Stimulated activated effector memory CD8-positive, alpha-beta T cell treated with anti-CD3 and anti-CD28 coated beads, Interleukin-12 subunit alpha, Interleukin-12 subunit beta, amount 100 ng/mL, for 72 hours (primary cell): Measurements from ENCODE around the gene RASD1.
"Not testable (repeated sequence)": the region's sequence is repeated elsewhere in the genome, so short reads cannot be mapped to it uniquely, and the experiment has no call there.

Source experiments
- ATAC-seq: fragments of 150-1000 bp; cut with Tn5 transposase; 2 replicates; pipeline ENCODE4 v1.10.0; 2021
- DNase-seq, 2 donors: peaks; one replicate each; pipeline ENCODE4 v3.0.0; 2021 to 2022; ENCODE audit warnings: low spot score in 2 of 2
- H3K27ac Mint-ChIP-seq: one replicate; pipeline ENCODE4 v1.8.0; 2022; ENCODE audit warnings: mild to moderate bottlenecking, mixed read lengths
- H3K36me3 Mint-ChIP-seq: one replicate; pipeline ENCODE4 v1.8.0; 2022; ENCODE audit warnings: mild to moderate bottlenecking, mixed read lengths
- H3K4me1 Mint-ChIP-seq: one replicate; pipeline ENCODE4 v1.8.0; 2022; ENCODE audit warnings: mixed read lengths
- H3K4me3 Mint-ChIP-seq: one replicate; pipeline ENCODE4 v1.8.0; 2022; ENCODE audit warnings: mild to moderate bottlenecking, mixed read lengths
- H3K9me3 Mint-ChIP-seq: one replicate; pipeline ENCODE4 v1.8.0; 2022; ENCODE audit warnings: mixed read lengths

Gene RASD1

GRCh38 chr17:17497065-17497844 lies 1.1 kb upstream of the RASD1 start:
- DNase-seq (no peak), ATAC-seq (peak; percentile 0)
- Mint-ChIP-seq H3K9me3 (no peaks in the 10 kb centered on the region), H3K4me3 (peak overlapping the region; percentile 77), H3K36me3 (peaks cover 10% of the 10 kb centered on the region), H3K27ac (no peak overlapping the region), H3K4me1 (peaks cover 15% of the 10 kb centered on the region)

DNA sequence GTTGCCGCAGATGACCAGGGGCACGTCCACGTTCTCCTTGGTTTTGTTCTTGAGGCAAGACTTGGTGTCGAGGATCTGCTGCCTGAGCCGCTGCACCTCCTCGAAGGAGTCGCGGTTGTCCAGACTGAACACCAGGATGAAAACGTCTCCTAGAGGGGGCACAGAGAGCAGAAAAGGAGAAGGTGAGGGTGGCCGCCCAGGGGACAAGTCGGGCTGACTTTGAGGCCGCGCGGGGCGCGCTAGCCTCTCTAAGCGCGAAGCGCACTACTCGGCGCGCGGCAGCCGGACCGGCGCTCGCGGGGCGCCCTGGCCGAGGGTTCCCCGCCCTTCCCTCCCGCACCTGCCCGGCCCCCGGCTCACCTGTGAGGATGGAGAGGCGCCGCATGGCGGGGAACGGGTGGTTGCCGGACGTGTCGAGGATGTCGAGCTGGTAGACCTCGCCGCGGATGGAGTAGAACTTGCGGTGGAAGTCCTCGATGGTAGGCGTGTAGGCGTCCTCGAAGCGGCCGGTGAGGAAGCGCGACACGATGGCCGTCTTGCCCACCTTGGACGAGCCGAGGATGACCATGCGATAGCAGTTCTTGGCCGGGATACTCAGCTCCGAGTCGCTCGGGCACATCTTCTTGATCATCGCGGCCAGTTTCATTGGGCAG lies 533 bp downstream of the RASD1 start:
- peak overlapping the region; percentile 77 for H3K4me3 Mint-ChIP-seq
- DNase-seq (peak; percentile 29 to 67), ATAC-seq (peak; percentile 14)

GRCh38 chr17:17494870-17495535 lies 1.2 kb downstream of the RASD1 start:
- Mint-ChIP-seq H3K27ac (no peak overlapping the region), H3K4me3 (peak overlapping the region; percentile 77), H3K9me3 (no peaks in the 10 kb centered on the region), H3K4me1 (peaks cover 15% of the 10 kb centered on the region), H3K36me3 (peaks cover 30% of the 10 kb centered on the region)
- ATAC-seq (no peak), DNase-seq (no peak)

More for the DNA sequence above, 533 bp downstream of the RASD1 start:
- Mint-ChIP-seq H3K9me3 (no peaks in the 10 kb centered on the region), H3K36me3 (peaks cover 24% of the 10 kb centered on the region), H3K4me1 (peaks cover 15% of the 10 kb centered on the region), H3K27ac (no peak overlapping the region)

DNA sequence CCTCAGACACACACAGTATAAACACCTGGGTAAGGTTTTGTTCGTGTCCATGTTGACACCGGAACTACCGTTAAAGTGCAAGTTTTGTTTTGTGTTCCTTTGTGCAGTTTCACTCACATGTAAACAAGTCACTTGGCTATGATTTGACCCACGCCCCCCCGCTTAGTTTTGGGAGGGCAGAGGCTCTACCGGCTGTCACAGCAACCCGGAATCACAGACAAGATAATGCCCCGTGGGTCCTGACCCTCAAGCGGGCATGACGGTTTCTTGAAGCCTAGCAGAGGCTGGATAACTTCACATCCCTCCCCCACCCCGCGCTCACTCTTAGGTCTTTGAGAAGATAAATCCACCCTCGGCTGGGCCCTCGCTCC lies 1.7 kb downstream of the RASD1 start:
- DNase-seq (no peak), ATAC-seq (no peak)
- Mint-ChIP-seq H3K9me3 (no peaks in the 10 kb centered on the region), H3K4me3 (peak overlapping the region; percentile 77), H3K36me3 (peaks cover 35% of the 10 kb centered on the region), H3K4me1 (peaks cover 15% of the 10 kb centered on the region), H3K27ac (no peak overlapping the region)

DNA sequence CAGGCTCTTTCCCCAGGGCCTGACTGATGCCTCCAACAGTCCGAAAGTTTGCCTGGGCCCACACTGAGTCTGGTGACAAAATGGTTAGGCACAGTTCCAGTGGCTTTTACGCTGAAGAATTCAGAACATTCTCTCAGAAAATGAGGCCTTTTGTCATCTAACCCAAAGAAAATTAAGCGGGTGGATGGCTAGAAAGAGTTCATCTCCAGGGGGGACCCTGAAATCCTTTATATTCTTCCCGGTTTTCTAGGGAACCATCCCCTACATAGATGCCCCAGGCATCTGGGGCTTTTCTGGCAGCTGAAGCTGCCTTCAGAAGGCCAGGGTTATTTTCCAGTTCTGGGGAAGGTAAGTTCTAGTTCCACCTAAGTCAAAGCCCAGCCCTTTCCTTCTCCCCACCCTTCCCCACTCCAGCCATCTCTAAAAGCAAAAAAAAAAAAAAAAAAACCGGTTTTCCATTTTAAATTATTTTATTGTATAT lies 2.2 kb downstream of the RASD1 start:
- Mint-ChIP-seq H3K36me3 (peaks cover 37% of the 10 kb centered on the region), H3K27ac (no peak overlapping the region), H3K4me3 (no peak overlapping the region), H3K9me3 (no peaks in the 10 kb centered on the region), H3K4me1 (peaks cover 15% of the 10 kb centered on the region)
- DNase-seq (no peak), ATAC-seq (no peak)

GRCh38 chr17:17493249-17493985 lies 2.8 kb downstream of the RASD1 start:
- H3K27ac Mint-ChIP-seq, result no peak overlapping the region
- no peak overlapping the region for H3K4me3 Mint-ChIP-seq
- no peak for ATAC-seq
- H3K4me1 Mint-ChIP-seq, result peaks cover 15% of the 10 kb centered on the region
- no peaks in the 10 kb centered on the region for H3K9me3 Mint-ChIP-seq
- DNase-seq, result no peak
- H3K36me3 Mint-ChIP-seq, result peaks cover 37% of the 10 kb centered on the region

- no peak overlapping the region for H3K4me3 Mint-ChIP-seq
- ATAC-seq (no peak), DNase-seq (no peak)
- peaks cover 45% of the 10 kb centered on the region for H3K36me3 Mint-ChIP-seq
- no peaks in the 10 kb centered on the region for H3K9me3 Mint-ChIP-seq
- H3K4me1 Mint-ChIP-seq, result peaks cover 22% of the 10 kb centered on the region
- no peak overlapping the region for H3K27ac Mint-ChIP-seq
Observed at GRCh38 chr17:17492571-17492970, 3.6 kb downstream of the RASD1 start.

DNA sequence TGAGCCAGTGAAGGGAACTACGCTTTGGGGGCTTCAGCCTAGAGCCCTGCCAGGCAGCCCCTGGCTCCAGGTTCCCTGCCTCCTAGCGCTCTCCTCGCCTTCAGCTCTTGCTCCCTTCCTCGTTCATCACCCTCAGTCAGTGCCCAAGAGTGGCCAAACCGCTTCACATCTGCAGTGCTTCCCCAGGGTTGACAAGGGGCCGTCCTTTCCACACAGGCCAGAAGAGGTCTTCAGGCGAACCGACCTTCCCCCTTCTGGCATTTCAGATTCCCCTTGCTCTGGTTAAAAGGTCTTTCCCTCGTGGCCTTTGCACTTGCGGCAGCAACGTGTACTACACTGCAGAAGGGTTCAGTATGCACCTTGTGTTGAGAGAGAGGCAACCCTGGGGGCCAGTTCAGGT lies 4.1 kb downstream of the RASD1 start:
- DNase-seq, result no peak
- Mint-ChIP-seq H3K4me3 (no peak overlapping the region), H3K9me3 (no peaks in the 10 kb centered on the region), H3K27ac (no peak overlapping the region), H3K36me3 (peaks cover 49% of the 10 kb centered on the region), H3K4me1 (peaks cover 23% of the 10 kb centered on the region)
- ATAC-seq, result no peak

- no peak overlapping the region for H3K4me3 Mint-ChIP-seq
- H3K27ac Mint-ChIP-seq, result no peak overlapping the region
Observed at GRCh38 chr17:17491546-17491988, 4.6 kb downstream of the RASD1 start.

GRCh38 chr17:17491031-17491471 lies 5.1 kb downstream of the RASD1 start:
- Mint-ChIP-seq H3K4me3 (no peak overlapping the region), H3K27ac (no peak overlapping the region), H3K9me3 (no peaks in the 10 kb centered on the region), H3K4me1 (peaks cover 23% of the 10 kb centered on the region), H3K36me3 (peaks cover 49% of the 10 kb centered on the region)
- ATAC-seq (no peak), DNase-seq (no peak)

More at GRCh38 chr17:17491546-17491988, 4.6 kb downstream of the RASD1 start:
- Mint-ChIP-seq H3K4me1 (peaks cover 23% of the 10 kb centered on the region), H3K36me3 (peaks cover 49% of the 10 kb centered on the region), H3K9me3 (no peaks in the 10 kb centered on the region)
- DNase-seq, result no peak
- ATAC-seq, result no peak

- ATAC-seq, result no peak
- Mint-ChIP-seq H3K4me1 (peaks cover 36% of the 10 kb centered on the region), H3K4me3 (no peak overlapping the region), H3K36me3 (peaks cover 67% of the 10 kb centered on the region), H3K27ac (peak overlapping the region; percentile 55), H3K9me3 (no peaks in the 10 kb centered on the region)
- no peak for DNase-seq
Observed at GRCh38 chr17:17487998-17488397, 8.2 kb downstream of the RASD1 start.

DNA sequence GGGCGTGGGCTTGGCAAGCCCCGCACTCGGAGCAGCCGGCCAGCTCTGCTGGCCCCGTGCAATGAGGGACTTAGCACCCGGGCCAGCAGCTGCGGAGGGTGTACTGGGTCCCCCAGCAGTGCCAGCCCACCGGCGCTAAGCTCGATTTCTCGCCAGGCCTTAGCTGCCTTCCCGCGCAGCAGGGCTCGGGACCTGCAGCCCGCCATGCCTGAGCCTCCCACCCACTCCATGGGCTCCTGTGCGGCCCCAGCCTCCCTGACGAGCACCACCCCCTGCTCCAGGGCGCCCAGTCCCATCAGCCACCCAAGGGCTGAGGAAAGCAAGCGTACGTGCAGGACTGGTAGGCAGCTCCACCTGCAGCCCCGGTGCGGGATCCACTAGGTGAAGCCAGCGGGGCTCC lies 9.8 kb downstream of the RASD1 start:
- H3K4me3 Mint-ChIP-seq, H3K9me3 Mint-ChIP-seq, H3K27ac Mint-ChIP-seq, ATAC-seq, DNase-seq: not testable (repeated sequence)
- Mint-ChIP-seq H3K36me3 (peaks cover 58% of the 10 kb centered on the region), H3K4me1 (peaks cover 49% of the 10 kb centered on the region)

- DNase-seq, result no peak
- ATAC-seq, result no peak
- H3K36me3 Mint-ChIP-seq, result peaks cover 56% of the 10 kb centered on the region
- peak overlapping the region; percentile 88 for H3K27ac Mint-ChIP-seq
- H3K4me3 Mint-ChIP-seq, result no peak overlapping the region
- H3K9me3 Mint-ChIP-seq, result no peaks in the 10 kb centered on the region
- H3K4me1 Mint-ChIP-seq, result peaks cover 59% of the 10 kb centered on the region
Observed at GRCh38 chr17:17485420-17485819, 10.8 kb downstream of the RASD1 start.

GRCh38 chr17:17484451-17484899 lies 11.7 kb downstream of the RASD1 start:
- DNase-seq (peak in 1 of 2 donors; percentile 80), ATAC-seq (peak; percentile 100)
- peak overlapping the region; percentile 45 for H3K4me3 Mint-ChIP-seq
- peak overlapping the region; percentile 88 for H3K27ac Mint-ChIP-seq
- no peaks in the 10 kb centered on the region for H3K9me3 Mint-ChIP-seq
- peaks cover 46% of the 10 kb centered on the region for H3K36me3 Mint-ChIP-seq
- H3K4me1 Mint-ChIP-seq, result peaks cover 69% of the 10 kb centered on the region

- Mint-ChIP-seq H3K27ac (no peak overlapping the region), H3K4me1 (peaks cover 75% of the 10 kb centered on the region), H3K9me3 (no peaks in the 10 kb centered on the region), H3K36me3 (peaks cover 40% of the 10 kb centered on the region), H3K4me3 (no peak overlapping the region)
- ATAC-seq, result no peak
- no peak for DNase-seq
Observed at GRCh38 chr17:17481860-17482259, 14.3 kb downstream of the RASD1 start.
